ENCODE measurements around the gene WASF2. TPM values are rescaled to one million over a fixed set of nuclear protein-coding genes. Genes with fewer than 3 reads are reported as not detected.

WASF2 gene
- total RNA-seq, 4 donors from 2014 or later, result 43.4 to 87.8 (median 60.5) TPM

GRCh38 chr1:27530192-27530591 lies 40.2 kb upstream of the WASF2 start:
- ATAC-seq (ENCODE audit: low FRiP score), result no peak
- DNase-seq (ENCODE audit: low spot score), result no peak
- TF ChIP-seq, protein P1, sequence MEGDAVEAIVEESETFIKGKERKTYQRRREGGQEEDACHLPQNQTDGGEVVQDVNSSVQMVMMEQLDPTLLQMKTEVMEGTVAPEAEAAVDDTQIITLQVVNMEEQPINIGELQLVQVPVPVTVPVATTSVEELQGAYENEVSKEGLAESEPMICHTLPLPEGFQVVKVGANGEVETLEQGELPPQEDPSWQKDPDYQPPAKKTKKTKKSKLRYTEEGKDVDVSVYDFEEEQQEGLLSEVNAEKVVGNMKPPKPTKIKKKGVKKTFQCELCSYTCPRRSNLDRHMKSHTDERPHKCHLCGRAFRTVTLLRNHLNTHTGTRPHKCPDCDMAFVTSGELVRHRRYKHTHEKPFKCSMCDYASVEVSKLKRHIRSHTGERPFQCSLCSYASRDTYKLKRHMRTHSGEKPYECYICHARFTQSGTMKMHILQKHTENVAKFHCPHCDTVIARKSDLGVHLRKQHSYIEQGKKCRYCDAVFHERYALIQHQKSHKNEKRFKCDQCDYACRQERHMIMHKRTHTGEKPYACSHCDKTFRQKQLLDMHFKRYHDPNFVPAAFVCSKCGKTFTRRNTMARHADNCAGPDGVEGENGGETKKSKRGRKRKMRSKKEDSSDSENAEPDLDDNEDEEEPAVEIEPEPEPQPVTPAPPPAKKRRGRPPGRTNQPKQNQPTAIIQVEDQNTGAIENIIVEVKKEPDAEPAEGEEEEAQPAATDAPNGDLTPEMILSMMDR (IDR thresholded peaks at IDR 0.05), result no peak

GRCh38 chr1:27529704-27530018 lies 39.7 kb upstream of the WASF2 start:
- DNase-seq (ENCODE audit: low spot score) (no peak), ATAC-seq (ENCODE audit: low FRiP score) (no peak)
- TF ChIP-seq, protein P1 (IDR thresholded peaks at IDR 0.05), result no peak

- ATAC-seq (ENCODE audit: low FRiP score), result peak; percentile 75
- TF ChIP-seq, protein P1 (IDR thresholded peaks at IDR 0.05), result no peak
- peak; percentile 94 for DNase-seq (ENCODE audit: low spot score)
These were observed 39.1 kb upstream of the WASF2 start for GRCh38 chr1:27528818-27529703.

- TF ChIP-seq, protein P1 (IDR thresholded peaks at IDR 0.05), result no peak
- DNase-seq (ENCODE audit: low spot score) (no peak), ATAC-seq (ENCODE audit: low FRiP score) (peak; percentile 58)
These were observed 38.2 kb upstream of the WASF2 start for GRCh38 chr1:27527890-27528817.

- ATAC-seq (ENCODE audit: low FRiP score) (peak; percentile 5), DNase-seq (ENCODE audit: low spot score) (no peak)
- TF ChIP-seq, protein P1 (IDR thresholded peaks at IDR 0.05), result no peak
These were observed 37.4 kb upstream of the WASF2 start for GRCh38 chr1:27527223-27527889.

DNA sequence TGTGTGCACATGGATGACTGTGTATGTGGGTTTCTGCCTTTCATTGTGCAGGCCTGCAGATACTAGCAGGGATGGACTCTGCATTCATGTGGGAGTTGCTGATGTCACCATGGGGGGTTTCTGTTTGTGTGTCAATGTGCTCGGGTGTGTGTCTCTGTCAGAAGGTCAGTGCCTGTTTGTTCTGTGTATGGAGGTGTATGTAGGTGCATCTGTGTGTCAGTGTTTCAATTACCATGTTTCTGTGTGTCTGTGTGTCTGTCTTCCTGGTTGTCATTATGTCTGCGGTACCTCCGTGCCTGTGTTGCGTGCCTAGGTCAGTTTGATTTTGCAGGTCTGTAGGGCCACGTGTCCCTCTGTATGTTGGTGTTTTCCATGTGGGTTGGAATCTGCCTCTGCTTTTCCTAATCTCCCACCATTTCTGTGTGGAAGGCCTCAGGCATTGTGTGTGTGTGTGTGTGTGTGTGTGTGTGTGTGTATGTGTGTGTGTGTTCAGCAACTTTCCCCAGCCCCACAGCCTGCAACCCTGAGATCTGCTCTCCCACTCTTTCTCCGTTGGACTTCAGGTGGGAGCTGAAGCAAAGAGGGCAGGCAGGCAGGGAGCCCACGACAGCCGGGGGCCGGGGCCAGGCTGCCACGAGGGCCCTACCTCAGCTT lies 36.7 kb upstream of the WASF2 start:
- no peak for DNase-seq (ENCODE audit: low spot score)
- ATAC-seq (ENCODE audit: low FRiP score), result no peak
- TF ChIP-seq, protein P1 (IDR thresholded peaks at IDR 0.05), result no peak
